Activated CD8-positive, alpha-beta memory T cell treated with anti-CD3 and anti-CD28 coated beads, Interleukin-2, amount 50 U/mL, for 1 hour (primary cell): ENCODE measurements around the gene NCOA4.
"Not testable (repeated sequence)": the region's sequence is repeated elsewhere in the genome, so short reads cannot be mapped to it uniquely, and the experiment has no call there.

Source experiments
- DNase-seq: peaks from one replicate; pipeline ENCODE4 v3.0.0-alpha.2; 2020; ENCODE audit errors: extremely low read depth

NCOA4 gene

GRCh38 chr10:46052057-46052790, 21.8 kb upstream of the NCOA4 start:
- DNase-seq = no peak

GRCh38 chr10:46050941-46051623, 20.7 kb upstream of the NCOA4 start:
- DNase-seq = no peak

- DNase-seq = not testable (repeated sequence)
These were observed 19.0 kb upstream of the NCOA4 start for GRCh38 chr10:46049497-46049831.

- no peak for DNase-seq
These were observed 17.7 kb upstream of the NCOA4 start for GRCh38 chr10:46048152-46048551.

GRCh38 chr10:46046261-46046660, 15.8 kb upstream of the NCOA4 start, which contains the start of gene MSMB:
Gene MSMB (minus strand): TSS chr10:46046269. CDS start chr10:46046237, 32 bp downstream.
- DNase-seq = no peak

GRCh38 chr10:46042527-46042926, 12.1 kb upstream of the NCOA4 start:
- DNase-seq = no peak

- DNase-seq = no peak
These were observed 9.6 kb upstream of the NCOA4 start for GRCh38 chr10:46040004-46040403.

- no peak for DNase-seq
These were observed 6.8 kb upstream of the NCOA4 start for GRCh38 chr10:46037107-46037825.

GRCh38 chr10:46035923-46036849, 5.8 kb upstream of the NCOA4 start:
- DNase-seq = no peak

GRCh38 chr10:46033602-46034011, 3.2 kb upstream of the NCOA4 start:
- no peak for DNase-seq

- DNase-seq = no peak
These were observed 1.5 kb upstream of the NCOA4 start for GRCh38 chr10:46031648-46032532.

GRCh38 chr10:46029461-46030030, 877 bp downstream of the NCOA4 start:
- no peak for DNase-seq

- no peak for DNase-seq
These were observed 1.6 kb downstream of the NCOA4 start for GRCh38 chr10:46028584-46029460.

- no peak for DNase-seq
These were observed 4.3 kb downstream of the NCOA4 start for GRCh38 chr10:46026106-46026505.

GRCh38 chr10:46025406-46025805, 5.0 kb downstream of the NCOA4 start:
- no peak for DNase-seq

- DNase-seq = no peak
These were observed 5.5 kb downstream of the NCOA4 start for GRCh38 chr10:46024948-46025347.

- DNase-seq = peak; percentile 47
These were observed 7.3 kb downstream of the NCOA4 start for GRCh38 chr10:46022978-46023702.

GRCh38 chr10:46020344-46020657, 10.1 kb downstream of the NCOA4 start:
- DNase-seq = no peak
